ENCODE data around the gene ST3GAL3.
"Not testable (repeated sequence)": the region's sequence is repeated elsewhere in the genome, so short reads cannot be mapped to it uniquely, and the experiment has no call there.

Gene ST3GAL3

GRCh38 chr1:43753422-43753821 is 46.1 kb downstream of the ST3GAL3 start:
- in situ Hi-C loops (cut with MboI; ENCODE audit: low sequenced_read_pairs), result no loop called here

- in situ Hi-C loops (cut with MboI; ENCODE audit: low sequenced_read_pairs), result no loop called here
Measured at GRCh38 chr1:43754892-43755291, 47.6 kb downstream of the ST3GAL3 start.

- in situ Hi-C loops (cut with MboI; ENCODE audit: low sequenced_read_pairs), result no loop called here
Measured at GRCh38 chr1:43757343-43758053, 50.2 kb downstream of the ST3GAL3 start.

- in situ Hi-C loops (cut with MboI; ENCODE audit: low sequenced_read_pairs), result no loop called here
Measured at GRCh38 chr1:43760745-43761317, 53.5 kb downstream of the ST3GAL3 start.

- in situ Hi-C loops (cut with MboI; ENCODE audit: low sequenced_read_pairs), result no loop called here
Measured at GRCh38 chr1:43763497-43763973, 56.2 kb downstream of the ST3GAL3 start.

GRCh38 chr1:43764581-43764980 is 57.2 kb downstream of the ST3GAL3 start:
- in situ Hi-C loops (cut with MboI; ENCODE audit: low sequenced_read_pairs), result no loop called here

- in situ Hi-C loops (cut with MboI; ENCODE audit: low sequenced_read_pairs), result no loop called here
Measured at GRCh38 chr1:43766086-43766784, 58.9 kb downstream of the ST3GAL3 start.

- in situ Hi-C loops (cut with MboI; ENCODE audit: low sequenced_read_pairs), result no loop called here
Measured at GRCh38 chr1:43766818-43767525, 59.6 kb downstream of the ST3GAL3 start.

GRCh38 chr1:43768168-43768567 is 60.8 kb downstream of the ST3GAL3 start:
- in situ Hi-C loops (cut with MboI; ENCODE audit: low sequenced_read_pairs), result no loop called here

- in situ Hi-C loops (cut with MboI; ENCODE audit: low sequenced_read_pairs), result no loop called here
Measured at GRCh38 chr1:43769350-43769908, 62.1 kb downstream of the ST3GAL3 start.

GRCh38 chr1:43770111-43770510 is 62.8 kb downstream of the ST3GAL3 start:
- in situ Hi-C loops (cut with MboI; ENCODE audit: low sequenced_read_pairs), result no loop called here

GRCh38 chr1:43772978-43773377 is 65.6 kb downstream of the ST3GAL3 start:
- in situ Hi-C loops (cut with MboI; ENCODE audit: low sequenced_read_pairs), result no loop called here

GRCh38 chr1:43773821-43774220 is 66.5 kb downstream of the ST3GAL3 start:
- in situ Hi-C loops (cut with MboI; ENCODE audit: low sequenced_read_pairs), result no loop called here

- in situ Hi-C loops (cut with MboI; ENCODE audit: low sequenced_read_pairs), result no loop called here
Measured at GRCh38 chr1:43774359-43774758, 67.0 kb downstream of the ST3GAL3 start.

GRCh38 chr1:43776043-43776761 is 68.9 kb downstream of the ST3GAL3 start:
- in situ Hi-C loops (cut with MboI; ENCODE audit: low sequenced_read_pairs), result no loop called here

- in situ Hi-C loops (cut with MboI; ENCODE audit: low sequenced_read_pairs), result not testable (repeated sequence)
Measured at GRCh38 chr1:43777916-43778315, 70.6 kb downstream of the ST3GAL3 start.

GRCh38 chr1:43779266-43779665 is 71.9 kb downstream of the ST3GAL3 start:
- in situ Hi-C loops (cut with MboI; ENCODE audit: low sequenced_read_pairs), result no loop called here

GRCh38 chr1:43779805-43780403 is 72.6 kb downstream of the ST3GAL3 start:
- in situ Hi-C loops (cut with MboI; ENCODE audit: low sequenced_read_pairs), result no loop called here

- in situ Hi-C loops (cut with MboI; ENCODE audit: low sequenced_read_pairs), result no loop called here
Measured at GRCh38 chr1:43781574-43781973, 74.2 kb downstream of the ST3GAL3 start.

- in situ Hi-C loops (cut with MboI; ENCODE audit: low sequenced_read_pairs), result no loop called here
Measured at GRCh38 chr1:43783096-43783670, 75.8 kb downstream of the ST3GAL3 start.
